H9 (cell line): Measurements from ENCODE around the gene CCDC127. TPM values are rescaled to one million over a fixed set of nuclear protein-coding genes. Genes with fewer than 3 reads are reported as not detected.
"Not testable (repeated sequence)": the region's sequence is repeated elsewhere in the genome, so short reads cannot be mapped to it uniquely, and the experiment has no call there.

Experiments used
- DNase-seq: peaks from one replicate; pipeline ENCODE4 v3.0.0-alpha.2; 2017
- H2AFZ ChIP-seq: one replicate; pipeline ENCODE4 v1.6.1; 2013; ENCODE audit warnings: mild to moderate bottlenecking, low read length, control low read depth, moderate library complexity
- H2AK5ac ChIP-seq: 2 replicates; pipeline ENCODE4 v1.6.1; 2013; ENCODE audit warnings: low read length, control low read depth, mixed read lengths; ENCODE audit not compliant: insufficient read length
- H2BK120ac ChIP-seq: one replicate; pipeline ENCODE4 v1.6.1; 2013; ENCODE audit warnings: low read depth, mild to moderate bottlenecking, low read length, control low read depth, inconsistent platforms; ENCODE audit not compliant: poor library complexity, severe bottlenecking
- H2BK12ac ChIP-seq: 2 replicates; pipeline ENCODE4 v1.6.1; 2013; ENCODE audit warnings: low read length, control low read depth, mixed read lengths, low read depth; ENCODE audit not compliant: insufficient read length
- H2BK15ac ChIP-seq: 2 replicates; pipeline ENCODE4 v1.6.1; 2013; ENCODE audit warnings: low read depth, low read length, control low read depth
- H2BK20ac ChIP-seq: one replicate; pipeline ENCODE4 v1.6.1; 2013; ENCODE audit warnings: low read depth, mild to moderate bottlenecking, low read length, control low read depth, inconsistent platforms; ENCODE audit not compliant: poor library complexity, severe bottlenecking
- H2BK5ac ChIP-seq: 2 replicates; pipeline ENCODE4 v1.6.1; 2013; ENCODE audit warnings: low read length, control low read depth, mixed read lengths; ENCODE audit not compliant: insufficient read length
- H3K14ac ChIP-seq: 2 replicates; pipeline ENCODE4 v1.6.1; 2013; ENCODE audit warnings: low read length, control low read depth; ENCODE audit not compliant: insufficient read depth
- H3K18ac ChIP-seq: 2 replicates; pipeline ENCODE4 v1.6.1; 2013; ENCODE audit warnings: low read depth, mild to moderate bottlenecking, mixed read lengths, low read length, control low read depth; ENCODE audit not compliant: insufficient read length
- H3K23ac ChIP-seq: 2 replicates; pipeline ENCODE4 v1.6.1; 2013; ENCODE audit warnings: low read length, control low read depth, mixed read lengths, low read depth; ENCODE audit not compliant: insufficient read length
- H3K23me2 ChIP-seq: 2 replicates; pipeline ENCODE4 v1.6.1; 2013; ENCODE audit warnings: low read depth, mild to moderate bottlenecking, mixed read lengths, low read length, control low read depth; ENCODE audit not compliant: insufficient read length, poor library complexity, severe bottlenecking
- H3K27ac ChIP-seq: 2 replicates; pipeline ENCODE4 v1.5.1; 2013; ENCODE audit warnings: low read length, control low read depth, mixed read lengths, low read depth; ENCODE audit not compliant: insufficient read length
- H3K27me3 ChIP-seq: 2 replicates; pipeline ENCODE4 v1.6.1; 2013; ENCODE audit warnings: low read length, control low read depth, inconsistent platforms; ENCODE audit not compliant: insufficient read depth
- H3K4ac ChIP-seq: 2 replicates; pipeline ENCODE4 v1.6.1; 2013; ENCODE audit warnings: low read depth, mild to moderate bottlenecking, control low read depth, inconsistent platforms, low read length, moderate library complexity
- H3K4me1 ChIP-seq: 2 replicates; pipeline ENCODE4 v1.6.1; 2013; ENCODE audit warnings: low read length, control low read depth, inconsistent platforms; ENCODE audit not compliant: insufficient read depth
- H3K4me2 ChIP-seq: 2 replicates; pipeline ENCODE4 v1.6.1; 2013; ENCODE audit warnings: low read length, control low read depth, mixed read lengths; ENCODE audit not compliant: insufficient read length, insufficient read depth
- H3K56ac ChIP-seq: 2 replicates; pipeline ENCODE4 v1.6.1; 2013; ENCODE audit warnings: low read depth, mild to moderate bottlenecking, mixed read lengths, low read length, control low read depth; ENCODE audit not compliant: insufficient read length
- H3K79me1 ChIP-seq: 2 replicates; pipeline ENCODE4 v1.6.1; 2013; ENCODE audit warnings: low read depth, mild to moderate bottlenecking, moderate library complexity, low read length, control low read depth, inconsistent platforms; ENCODE audit not compliant: insufficient read depth, poor library complexity, severe bottlenecking
- H3K79me2 ChIP-seq: 2 replicates; pipeline ENCODE4 v1.6.1; 2013; ENCODE audit warnings: low read length, control low read depth, inconsistent platforms; ENCODE audit not compliant: insufficient read depth
- H3K9ac ChIP-seq: 2 replicates; pipeline ENCODE4 v1.6.1; 2013; ENCODE audit warnings: low read length, control low read depth, mixed read lengths; ENCODE audit not compliant: insufficient read length; ENCODE audit errors: extremely low read depth
- H3K9me3 ChIP-seq: one replicate; pipeline ENCODE4 v1.6.1; 2013; ENCODE audit warnings: low read depth, low read length, inconsistent platforms; ENCODE audit not compliant: control insufficient read depth
- H3T11ph ChIP-seq: one replicate; pipeline ENCODE4 v1.6.1; 2013; ENCODE audit warnings: mild to moderate bottlenecking, low read length, control low read depth, inconsistent platforms
- H4K20me1 ChIP-seq: one replicate; pipeline ENCODE4 v1.6.1; 2013; ENCODE audit not compliant: control insufficient read depth, insufficient read length, insufficient read depth
- H4K5ac ChIP-seq: 2 replicates; pipeline ENCODE4 v1.6.1; 2013; ENCODE audit warnings: low read depth, mild to moderate bottlenecking, mixed read lengths, low read length, control low read depth; ENCODE audit not compliant: insufficient read length
- H4K8ac ChIP-seq: replicated peaks from 2 replicates; pipeline ENCODE4 v1.6.1; 2013; ENCODE audit warnings: low read length, control low read depth, mixed read lengths, low read depth; ENCODE audit not compliant: insufficient read length
- H4K91ac ChIP-seq: 2 replicates; pipeline ENCODE4 v1.6.1; 2013; ENCODE audit warnings: low read depth, mild to moderate bottlenecking, moderate library complexity, mixed read lengths, low read length, control low read depth; ENCODE audit not compliant: insufficient read length
- H3K27ac Mint-ChIP-seq, 3 experiments: 2 replicates in 2 of 3; 3 replicates in 1 of 3; pipeline ENCODE4 v1.8.0; 2020 to 2021; ENCODE audit warnings: mixed read lengths in 3 of 3, mild to moderate bottlenecking in 1 of 3, moderate library complexity in 1 of 3
- H3K27me3 Mint-ChIP-seq: 2 replicates; pipeline ENCODE4 v1.8.0; 2021; ENCODE audit warnings: low read depth, mild to moderate bottlenecking, moderate library complexity, mixed read lengths
- H3K36me3 Mint-ChIP-seq, 3 experiments: 2 replicates in 2 of 3; 3 replicates in 1 of 3; pipeline ENCODE4 v1.8.0; 2020 to 2021; ENCODE audit warnings: low read depth in 3 of 3, mixed read lengths in 3 of 3; ENCODE audit not compliant: insufficient read depth in 1 of 3
- H3K4me1 Mint-ChIP-seq, 2 experiments: 2 replicates each; pipeline ENCODE4 v1.8.0; 2020; ENCODE audit warnings: mixed read lengths in 2 of 2
- H3K4me3 Mint-ChIP-seq, 2 experiments: 2 replicates in 1 of 2; 3 replicates in 1 of 2; pipeline ENCODE4 v1.8.0; 2020 to 2021; ENCODE audit warnings: mild to moderate bottlenecking in 2 of 2, mixed read lengths in 2 of 2, moderate library complexity in 1 of 2
- H3K9me3 Mint-ChIP-seq, 2 experiments: 2 replicates in 1 of 2; 3 replicates in 1 of 2; pipeline ENCODE4 v1.8.0; 2020; ENCODE audit warnings: mild to moderate bottlenecking in 2 of 2, mixed read lengths in 2 of 2, moderate library complexity in 1 of 2
- WGBS: extraction: QIAGEN DNeasy Blood & Tissue Kit; methylation state at CpG from one replicate; pipeline ENCODE4 v1.1.7; 2013; ENCODE audit warnings: missing lambda C conversion rate, low lambda C conversion rate, mixed read lengths; ENCODE audit not compliant: insufficient read length; ENCODE audit errors: extremely low coverage; 5-methylcytosine and 5-hydroxymethylcytosine counted together
- total RNA-seq: library from RNA; stranded (reverse); gene quantifications from 2 replicates; pipeline ENCODE4 v1.2.1, GENCODE V29; 2021

The CCDC127 gene
- total RNA-seq, 1 experiment from 2014 or later = 9.0 TPM

DNA sequence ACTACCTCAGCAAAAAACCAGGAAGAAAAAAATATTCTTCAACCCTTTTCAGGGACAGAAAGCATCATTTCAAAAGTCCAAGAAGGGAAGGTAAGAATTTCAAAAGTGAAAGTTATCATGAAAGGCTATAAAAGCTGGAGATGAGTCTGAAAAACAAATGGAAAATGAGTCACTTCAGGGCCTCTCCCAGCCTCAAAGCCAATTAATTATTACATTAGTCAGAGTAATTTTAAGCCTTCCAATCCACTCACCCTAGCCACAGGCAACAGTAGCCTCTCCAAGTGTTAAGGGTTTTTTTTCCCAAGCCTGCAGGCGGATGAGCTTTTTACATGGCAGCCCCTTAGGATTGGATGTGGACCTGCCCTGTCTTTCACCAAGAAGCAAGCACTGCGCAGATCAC is 2.7 kb downstream of the CCDC127 start:
- not testable (repeated sequence) for H2BK120ac ChIP-seq, H4K5ac ChIP-seq, H3K56ac ChIP-seq, H2BK15ac ChIP-seq, H2BK20ac ChIP-seq, H3K4me2 ChIP-seq, H3K79me1 ChIP-seq, H4K8ac ChIP-seq, H2AFZ ChIP-seq, H3K14ac ChIP-seq, H3K27me3 Mint-ChIP-seq, H3K4me1 ChIP-seq, H3K23me2 ChIP-seq, H3K4ac ChIP-seq, H3K27me3 ChIP-seq, DNase-seq, H3K9me3 ChIP-seq, H3K23ac ChIP-seq, H3K27ac ChIP-seq, H4K20me1 ChIP-seq, H3K4me3 Mint-ChIP-seq, H4K91ac ChIP-seq, H3K9ac ChIP-seq, H2BK5ac ChIP-seq, H3K18ac ChIP-seq, H2AK5ac ChIP-seq, H3T11ph ChIP-seq, H3K27ac Mint-ChIP-seq, H3K9me3 Mint-ChIP-seq, H2BK12ac ChIP-seq, H3K79me2 ChIP-seq
- peaks cover 18 to 19% of the 10 kb centered on the region in 2 experiments for H3K4me1 Mint-ChIP-seq
- peaks cover 16 to 32% (median 25%) of the 10 kb centered on the region in 3 experiments; a peak in 6 of 7 replicates for H3K36me3 Mint-ChIP-seq
- WGBS = no CpG with 5 or more reads among the region's 2 CpGs
